HG03280 (cell line): ENCODE measurements around the gene SUGCT.

Source experiments
- ATAC-seq: cut with Tn5 transposase; IDR thresholded peaks from one replicate; pipeline ENCODE4 v1.9.1; 2021; ENCODE audit warnings: mild to moderate bottlenecking, moderate library complexity; ENCODE audit not compliant: unreplicated experiment

Gene SUGCT

GRCh38 chr7:40549372-40550039, 414.7 kb downstream of the SUGCT start:
- ATAC-seq, result no peak

GRCh38 chr7:40551685-40552576, 417.1 kb downstream of the SUGCT start:
- ATAC-seq, result peak; percentile 61

GRCh38 chr7:40560672-40561071, 425.9 kb downstream of the SUGCT start:
- ATAC-seq, result no peak

- ATAC-seq, result no peak
Measured at GRCh38 chr7:40566879-40567278, 432.1 kb downstream of the SUGCT start.

DNA sequence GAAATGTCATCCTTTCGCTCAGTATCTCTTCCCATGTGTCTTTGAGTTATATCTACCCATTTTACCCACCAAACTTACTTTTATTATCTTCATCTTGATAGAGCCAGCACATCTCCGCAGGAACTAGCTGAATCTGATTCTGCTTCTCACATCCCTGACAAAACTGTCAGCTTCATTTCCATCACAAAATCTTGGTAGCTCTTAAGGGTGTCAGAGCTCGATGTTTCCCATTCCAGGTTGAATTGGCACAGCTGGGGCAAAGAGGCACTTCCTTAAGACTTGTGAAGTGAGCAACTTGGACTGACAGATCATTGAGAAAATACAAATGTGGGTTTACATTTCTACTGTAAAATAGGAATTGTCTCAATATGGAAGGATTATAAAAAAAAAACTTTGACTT, 434.5 kb downstream of the SUGCT start:
- no peak for ATAC-seq

GRCh38 chr7:40570223-40570622, 435.4 kb downstream of the SUGCT start:
- ATAC-seq, result no peak

DNA sequence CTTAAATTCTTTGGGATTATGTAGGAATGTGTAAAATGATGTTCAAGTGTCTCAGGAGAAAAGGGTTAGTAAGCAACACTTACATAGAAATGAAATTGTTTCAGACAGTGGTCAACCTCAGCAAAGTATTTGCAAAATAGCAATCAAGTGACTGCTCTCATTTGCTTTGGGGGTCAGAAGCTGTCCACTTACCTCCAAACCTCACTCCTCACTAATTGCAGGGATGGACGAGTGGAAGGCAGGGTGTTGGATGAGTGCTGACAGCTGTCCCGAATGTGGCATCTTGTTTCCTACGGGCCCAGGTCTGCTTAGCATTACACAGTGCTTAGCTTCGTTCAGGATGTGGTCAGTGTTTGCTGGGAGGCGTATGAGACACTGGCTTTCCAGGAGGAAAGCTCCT, 437.0 kb downstream of the SUGCT start:
- ATAC-seq, result no peak

DNA sequence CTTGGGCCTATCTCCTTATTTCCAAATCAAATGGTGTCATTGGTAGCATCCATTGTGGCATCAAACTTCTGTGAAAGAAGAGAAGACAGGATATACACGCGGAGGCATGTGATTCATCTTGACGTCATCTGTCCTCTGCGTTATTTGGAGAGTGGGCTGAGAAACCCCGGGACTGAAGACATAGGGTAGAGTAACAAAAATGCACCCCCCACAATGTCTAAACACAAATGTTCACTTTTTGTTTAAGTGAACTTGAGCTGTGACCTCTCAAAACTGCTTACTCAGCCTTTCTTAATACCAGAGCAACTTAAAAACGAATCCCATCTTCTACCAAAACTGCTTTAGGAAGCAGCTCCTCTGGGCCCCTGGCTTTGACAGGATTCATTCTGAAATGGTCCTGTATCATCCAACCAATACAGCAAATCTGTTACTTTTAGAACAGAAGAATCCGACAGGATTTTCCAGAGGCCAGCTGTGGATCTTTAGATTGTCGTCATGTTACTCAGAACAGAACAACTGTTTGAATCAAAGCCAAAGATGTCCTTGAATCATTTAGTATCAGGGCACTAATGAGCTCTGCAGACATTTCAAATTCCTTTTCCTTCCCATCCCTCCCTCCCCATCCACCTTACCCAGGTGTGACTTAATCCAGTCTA, 438.1 kb downstream of the SUGCT start:
- ATAC-seq, result no peak

DNA sequence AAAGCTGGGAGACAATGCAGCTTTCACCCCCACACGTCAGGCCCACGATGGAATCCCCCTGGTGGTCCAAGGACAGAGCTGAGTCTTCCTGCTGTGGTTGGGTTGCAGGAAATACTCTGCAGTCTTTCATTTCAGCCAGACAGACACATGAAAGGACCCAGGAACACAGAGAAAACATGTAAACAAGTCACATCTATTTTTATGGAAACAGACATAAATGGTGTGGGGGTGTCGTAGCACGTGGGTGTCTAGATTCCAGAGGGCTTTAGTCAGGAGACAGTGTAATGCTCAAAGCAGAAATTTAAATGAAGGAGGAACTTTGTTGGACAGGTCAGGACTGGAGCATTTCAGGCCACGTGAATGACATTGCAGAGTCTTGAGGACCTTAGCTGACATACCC, 444.6 kb downstream of the SUGCT start:
- no peak for ATAC-seq

- no peak for ATAC-seq
Measured at GRCh38 chr7:40580776-40581175, 446.0 kb downstream of the SUGCT start.

GRCh38 chr7:40582539-40582938, 447.7 kb downstream of the SUGCT start:
- ATAC-seq, result no peak

DNA sequence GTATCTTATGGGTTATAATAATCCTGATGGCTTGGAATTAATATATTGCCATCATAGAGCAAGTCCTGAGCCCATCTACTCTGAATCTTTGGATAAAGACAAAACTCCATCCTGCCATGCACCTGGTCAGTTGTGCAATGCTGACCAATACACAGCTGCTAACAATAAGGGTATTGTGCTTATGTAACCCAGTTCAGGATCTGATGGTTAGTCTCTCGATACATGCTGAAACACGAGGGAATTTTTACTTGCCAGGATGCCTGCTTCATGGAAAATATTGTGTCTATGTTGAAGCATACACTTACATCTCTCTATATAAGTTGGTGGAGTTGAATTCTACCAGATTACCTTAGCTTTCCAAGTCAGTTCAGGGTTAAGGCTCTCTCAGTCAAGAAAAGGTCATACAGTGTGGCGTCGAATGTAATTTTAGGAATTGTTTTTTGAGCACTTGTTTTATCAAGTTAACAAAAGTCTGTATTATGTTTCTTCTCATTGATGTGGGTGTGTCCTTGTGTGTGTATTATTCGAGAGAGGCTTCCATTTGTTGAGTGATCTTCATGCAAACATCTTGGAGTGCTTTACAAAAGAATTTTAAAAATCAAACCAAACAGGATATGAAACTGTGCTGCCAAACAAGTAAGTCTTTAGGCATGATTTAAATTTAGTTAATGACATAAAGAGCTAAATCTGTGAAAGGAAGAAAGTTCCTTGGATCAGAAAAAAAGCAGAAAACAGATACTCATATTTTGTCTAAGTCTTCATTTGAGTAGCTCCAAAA, 449.1 kb downstream of the SUGCT start:
- ATAC-seq, result no peak

- no peak for ATAC-seq
Measured at GRCh38 chr7:40584667-40585433, 450.0 kb downstream of the SUGCT start.

- no peak for ATAC-seq
Measured at GRCh38 chr7:40586197-40586596, 451.4 kb downstream of the SUGCT start.

DNA sequence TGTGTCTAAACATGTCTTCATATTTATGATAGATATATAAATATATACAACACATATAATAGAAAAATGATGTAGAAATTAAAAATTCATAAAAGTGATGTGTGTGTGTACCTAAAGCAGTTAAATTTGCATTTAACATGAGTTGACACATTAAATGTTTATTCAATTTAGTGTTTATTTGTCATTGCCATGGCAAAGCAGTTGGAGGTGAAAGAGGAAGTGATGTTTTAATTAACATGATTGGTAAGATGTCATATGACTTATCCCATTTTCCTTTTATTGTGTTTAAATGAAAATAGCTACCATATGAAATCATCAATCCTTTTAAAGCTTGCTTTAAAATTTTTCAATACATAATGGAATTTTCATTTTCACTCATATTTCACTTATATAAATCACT, 452.6 kb downstream of the SUGCT start:
- no peak for ATAC-seq

GRCh38 chr7:40595129-40595528, 460.3 kb downstream of the SUGCT start:
- no peak for ATAC-seq

DNA sequence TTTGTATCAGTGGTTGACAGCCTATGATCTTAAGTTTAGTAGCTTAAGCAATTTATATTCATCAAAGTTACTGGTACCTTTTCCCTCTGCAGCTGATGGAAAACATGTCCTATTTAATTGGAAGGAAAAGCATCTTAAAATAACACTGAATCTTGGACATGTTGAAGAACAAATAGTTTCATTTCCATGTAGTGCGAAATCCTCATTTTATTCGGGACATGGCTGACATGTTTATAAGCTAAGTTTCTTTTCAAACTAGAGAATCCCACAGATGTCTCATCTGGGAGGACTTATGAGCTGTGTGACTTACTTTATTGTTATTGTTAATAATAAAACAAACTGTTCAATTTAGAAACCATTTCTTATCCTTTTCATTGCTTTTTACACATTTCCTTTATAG, 461.0 kb downstream of the SUGCT start:
- no peak for ATAC-seq

- no peak for ATAC-seq
Measured at GRCh38 chr7:40597517-40597916, 462.7 kb downstream of the SUGCT start.

DNA sequence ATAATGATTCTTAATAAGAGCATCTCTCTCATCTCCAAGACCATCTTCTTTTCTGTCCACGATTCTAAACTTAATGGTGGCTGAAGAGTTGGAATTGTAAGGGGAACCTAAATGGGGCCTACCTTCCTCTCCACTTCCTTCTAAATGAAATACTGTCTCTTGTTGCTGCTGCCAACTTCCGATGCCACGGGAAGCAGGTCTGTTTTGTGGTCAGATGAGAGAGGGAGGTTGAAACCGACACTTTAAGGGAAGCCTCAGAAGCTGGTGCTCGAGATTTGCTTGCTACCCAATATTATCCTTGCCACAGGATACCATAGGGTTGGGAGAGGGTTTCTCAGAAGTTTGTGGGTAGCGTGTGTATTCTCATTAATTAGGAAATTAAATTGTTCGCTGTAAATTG, 464.1 kb downstream of the SUGCT start:
- no peak for ATAC-seq

GRCh38 chr7:40599836-40600235, 465.0 kb downstream of the SUGCT start:
- no peak for ATAC-seq
